Breast epithelium (tissue), 3 donors: Measurements from ENCODE around the gene OLFML2B.

ENCODE experiments used
- POLR2A ChIP-seq: fragments of 450-650 bp; IDR thresholded peaks from one replicate; pipeline ENCODE4 v1.6.1; 2016; ENCODE audit warnings: antibody characterized with exemption, mild to moderate bottlenecking, moderate library complexity
- TF ChIP-seq, protein P1 (sequence below), 3 donors: fragments of 450-650 bp; IDR thresholded peaks; one replicate each; pipeline ENCODE4 v1.5.1; 2016 to 2017; ENCODE audit warnings: antibody characterized with exemption in 3 of 3, mild to moderate bottlenecking in 3 of 3, moderate library complexity in 3 of 3

DNA sequence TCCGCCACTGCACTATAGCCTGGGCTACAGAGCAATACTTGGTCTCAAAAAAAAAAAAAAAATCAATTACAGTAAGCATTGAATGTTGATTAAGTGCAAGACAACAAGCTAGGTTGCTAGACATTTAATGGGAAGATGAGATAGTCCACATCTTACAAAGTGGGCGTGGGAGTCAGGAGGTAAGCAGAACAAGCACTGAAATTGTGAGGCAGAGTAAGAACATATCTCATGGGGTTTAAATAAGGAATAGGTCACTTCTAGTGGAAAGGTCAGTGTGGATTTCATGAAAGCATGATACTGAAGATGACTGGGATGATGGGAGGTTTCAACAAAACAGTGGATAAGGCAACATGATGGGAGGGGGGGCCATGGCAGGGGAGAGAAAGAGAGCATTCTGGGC, 1.9 kb upstream of the OLFML2B start:
- TF ChIP-seq POLR2A, result no peak
- TF ChIP-seq, protein P1, sequence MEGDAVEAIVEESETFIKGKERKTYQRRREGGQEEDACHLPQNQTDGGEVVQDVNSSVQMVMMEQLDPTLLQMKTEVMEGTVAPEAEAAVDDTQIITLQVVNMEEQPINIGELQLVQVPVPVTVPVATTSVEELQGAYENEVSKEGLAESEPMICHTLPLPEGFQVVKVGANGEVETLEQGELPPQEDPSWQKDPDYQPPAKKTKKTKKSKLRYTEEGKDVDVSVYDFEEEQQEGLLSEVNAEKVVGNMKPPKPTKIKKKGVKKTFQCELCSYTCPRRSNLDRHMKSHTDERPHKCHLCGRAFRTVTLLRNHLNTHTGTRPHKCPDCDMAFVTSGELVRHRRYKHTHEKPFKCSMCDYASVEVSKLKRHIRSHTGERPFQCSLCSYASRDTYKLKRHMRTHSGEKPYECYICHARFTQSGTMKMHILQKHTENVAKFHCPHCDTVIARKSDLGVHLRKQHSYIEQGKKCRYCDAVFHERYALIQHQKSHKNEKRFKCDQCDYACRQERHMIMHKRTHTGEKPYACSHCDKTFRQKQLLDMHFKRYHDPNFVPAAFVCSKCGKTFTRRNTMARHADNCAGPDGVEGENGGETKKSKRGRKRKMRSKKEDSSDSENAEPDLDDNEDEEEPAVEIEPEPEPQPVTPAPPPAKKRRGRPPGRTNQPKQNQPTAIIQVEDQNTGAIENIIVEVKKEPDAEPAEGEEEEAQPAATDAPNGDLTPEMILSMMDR (IDR thresholded peaks at IDR 0.05), result no peak
